Spinal cord (tissue), 10 donors: ENCODE results near the gene C6orf58. TPM values are rescaled to one million over a fixed set of nuclear protein-coding genes. Genes with fewer than 3 reads are reported as not detected.

ENCODE experiments used
- DNase-seq, 6 donors: peaks; one replicate each; pipeline versions ENCODE4 v3.0.0 to v3.0.0-alpha.2; 2013 to 2015; ENCODE audit warnings: low spot score in 6 of 6, low read depth in 4 of 6
- H3K27ac ChIP-seq: one replicate; pipeline ENCODE4 v1.5.1; 2013; ENCODE audit warnings: low read depth, low read length, control low read depth
- H3K27me3 ChIP-seq: one replicate; pipeline ENCODE4 v1.6.1; 2013; ENCODE audit warnings: low read length; ENCODE audit not compliant: control insufficient read depth, insufficient read depth
- H3K36me3 ChIP-seq: one replicate; pipeline ENCODE4 v1.6.1; 2013; ENCODE audit warnings: low read length; ENCODE audit not compliant: control insufficient read depth, insufficient read depth
- H3K4me1 ChIP-seq: one replicate; pipeline ENCODE4 v1.6.1; 2013; ENCODE audit warnings: low read length; ENCODE audit not compliant: control insufficient read depth, insufficient read depth
- H3K4me3 ChIP-seq: one replicate; pipeline ENCODE4 v1.5.1; 2013; ENCODE audit warnings: low read depth, low read length, control low read depth
- H3K9me3 ChIP-seq: one replicate; pipeline ENCODE4 v1.6.1; 2013; ENCODE audit warnings: low read length; ENCODE audit not compliant: control insufficient read depth, insufficient read depth
- WGBS: methylation state at CpG from one replicate; pipeline ENCODE4 v1.1.5; 2013; ENCODE audit warnings: missing lambda C conversion rate; ENCODE audit not compliant: insufficient coverage; 5-methylcytosine and 5-hydroxymethylcytosine counted together
- long read RNA-seq, 4 donors: transcript quantifications; one replicate each; lab custom pipeline, GENCODE V29; 2026
- polyA plus RNA-seq, 2 donors: library from polyadenylated mRNA; unstranded; fragments of 120-200 nt; gene quantifications; one replicate each; pipeline ENCODE4 v1.2.1, GENCODE V29; 2013; ENCODE audit not compliant: insufficient read length in 2 of 2
- total RNA-seq, 2 donors: library from RNA; depleted of rRNA in 1 of 2; stranded (reverse); fragments of 120-200 nt in 1 of 2; fragments of >200 nt in 1 of 2; gene quantifications; one replicate each; pipeline versions ENCODE4 v1.2.3 to v1.2.4, GENCODE V29; 2013 to 2014
- donor health status: healthy.

Gene C6orf58
- total RNA-seq (under 1 TPM in 1 of 2 donors, not detected in 1; 0.17 TPM), polyA plus RNA-seq (1 to 10 TPM; 1.2 to 1.6 TPM)
- long read RNA-seq, donor 1 = 0 reads
- long read RNA-seq, donor 2 = 0 reads
- long read RNA-seq, donor 3 = 0 reads
- long read RNA-seq, donor 4 = 0 reads

DNA sequence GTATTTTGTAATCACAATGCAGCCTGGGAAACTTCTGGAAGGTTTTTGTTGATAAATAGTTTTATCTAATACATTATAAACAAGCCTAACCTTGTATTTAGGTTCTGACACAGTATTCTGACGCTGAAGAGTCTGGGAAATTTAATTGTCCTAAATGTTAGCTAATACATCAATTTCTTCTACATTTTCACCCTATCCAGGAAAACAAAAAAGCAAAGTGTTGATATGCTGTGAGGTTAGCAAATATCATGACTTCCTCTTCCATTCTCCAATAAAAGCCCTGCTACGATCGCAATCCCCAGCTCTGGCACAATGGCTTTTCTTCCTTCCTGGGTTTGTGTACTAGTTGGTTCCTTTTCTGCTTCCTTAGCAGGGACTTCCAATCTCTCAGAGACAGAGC is at the start of gene C6orf58:
TSS of gene C6orf58 (plus strand) at position 301 of the 400 bp plus-strand sequence. CDS start at position 313, 12 bp downstream.
- Histone ChIP-seq H3K36me3 (no peaks in the 10 kb centered on the region), H3K27ac (no peak within 1 kb of the TSS), H3K4me3 (no peak within 1 kb of the TSS), H3K4me1 (no peaks in the 10 kb centered on the region), H3K27me3 (no peaks in the 10 kb centered on the region), H3K9me3 (no peaks in the 10 kb centered on the region)
- DNase-seq = no peak
- WGBS = no CpG with 5 or more reads among the region's 3 CpGs

- no peaks in the 10 kb centered on the region for H3K36me3 ChIP-seq
- no peak overlapping the region for H3K4me3 ChIP-seq
- H3K4me1 ChIP-seq = no peaks in the 10 kb centered on the region
- no peaks in the 10 kb centered on the region for H3K9me3 ChIP-seq
- H3K27ac ChIP-seq = no peak overlapping the region
- no peaks in the 10 kb centered on the region for H3K27me3 ChIP-seq
- WGBS = no CpG with 5 or more reads among the region's 1 CpG
- DNase-seq = no peak
Measured at GRCh38 chr6:127533011-127533410, 44.0 kb upstream of the C6orf58 start.

DNA sequence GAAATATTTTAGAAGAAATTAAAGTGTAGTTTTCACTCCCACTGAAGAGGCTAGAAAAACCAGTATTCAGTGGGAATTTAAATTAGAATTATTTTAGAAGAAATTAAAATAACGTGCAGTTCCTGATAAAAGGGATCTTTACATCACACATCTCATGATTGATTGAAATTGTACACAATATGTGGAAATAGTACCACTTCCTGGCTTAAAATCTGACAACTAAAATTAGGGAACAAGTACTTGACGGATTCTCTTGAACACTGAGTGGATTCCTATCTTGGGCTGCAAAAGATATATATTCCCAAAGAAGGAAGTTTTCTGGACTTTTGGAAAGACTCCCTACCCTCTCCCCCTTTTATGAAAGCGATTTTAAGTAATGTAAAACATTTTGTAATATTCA is 43.2 kb upstream of the C6orf58 start:
- Histone ChIP-seq H3K4me1 (no peaks in the 10 kb centered on the region), H3K9me3 (no peaks in the 10 kb centered on the region), H3K36me3 (no peaks in the 10 kb centered on the region), H3K27ac (no peak overlapping the region), H3K4me3 (no peak overlapping the region), H3K27me3 (no peaks in the 10 kb centered on the region)
- no CpG with 5 or more reads among the region's 3 CpGs for WGBS
- DNase-seq = no peak

DNA sequence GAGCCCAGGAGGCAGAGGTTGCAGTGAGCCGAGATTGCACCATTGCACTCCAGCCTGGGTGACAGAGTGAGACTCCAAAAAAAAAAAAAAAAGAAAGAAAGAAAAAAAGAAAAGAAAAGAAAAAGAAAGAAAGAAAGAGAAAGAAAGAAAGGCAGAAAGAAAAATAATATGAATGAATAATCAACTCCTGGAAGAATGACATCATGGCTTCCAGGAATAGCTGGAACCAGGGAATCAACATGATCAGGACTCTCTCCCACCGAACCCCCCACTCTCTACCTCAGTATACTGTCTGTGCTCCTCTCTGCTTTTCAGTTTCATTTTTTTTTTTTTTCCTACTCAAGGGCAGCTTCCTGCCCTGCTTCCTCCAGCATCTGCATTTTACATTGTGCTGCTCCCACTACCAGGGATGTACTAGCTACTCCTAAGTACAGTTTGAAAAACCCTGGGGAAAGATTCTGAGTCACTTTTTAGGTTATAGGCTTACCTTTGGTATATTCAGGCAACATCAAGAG is 38.2 kb upstream of the C6orf58 start:
- no peaks in the 10 kb centered on the region for H3K36me3 ChIP-seq
- no peak overlapping the region for H3K4me3 ChIP-seq
- no peak for DNase-seq
- H3K27me3 ChIP-seq = no peaks in the 10 kb centered on the region
- H3K4me1 ChIP-seq = no peaks in the 10 kb centered on the region
- 100% methylated on average over 1 of the region's 2 CpGs for WGBS
- H3K9me3 ChIP-seq = no peaks in the 10 kb centered on the region
- no peak overlapping the region for H3K27ac ChIP-seq

- Histone ChIP-seq H3K4me1 (no peaks in the 10 kb centered on the region), H3K27ac (no peak overlapping the region), H3K36me3 (no peaks in the 10 kb centered on the region), H3K27me3 (no peaks in the 10 kb centered on the region), H3K4me3 (no peak overlapping the region), H3K9me3 (no peaks in the 10 kb centered on the region)
- DNase-seq = peak in 2 of 6 donors; percentile 28 to 71
- no CpG with 5 or more reads among the region's 2 CpGs for WGBS
Measured at GRCh38 chr6:127539272-127539671, 37.7 kb upstream of the C6orf58 start.

DNA sequence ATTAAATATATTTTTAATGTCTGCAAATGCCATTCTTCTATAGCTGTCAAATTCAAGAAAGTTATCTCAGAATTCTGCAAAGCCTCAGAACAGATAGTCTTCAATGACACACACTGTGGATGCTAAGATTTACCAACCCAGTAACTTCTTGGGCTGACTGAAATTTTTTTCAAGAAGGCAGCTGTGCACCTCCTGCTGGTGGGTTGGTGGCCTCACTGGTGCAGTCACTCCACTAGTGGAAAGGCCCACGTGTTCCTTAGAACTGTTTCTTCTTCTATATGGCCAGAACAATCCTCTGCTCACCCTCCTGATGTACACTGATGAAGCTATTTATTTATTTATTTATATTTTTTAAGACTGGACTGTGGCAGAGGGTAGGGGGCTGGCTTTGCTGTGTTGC is 29.8 kb upstream of the C6orf58 start:
- no CpG with 5 or more reads among the region's 1 CpG for WGBS
- no peak overlapping the region for H3K4me3 ChIP-seq
- H3K9me3 ChIP-seq = no peaks in the 10 kb centered on the region
- DNase-seq = no peak
- H3K27me3 ChIP-seq = no peaks in the 10 kb centered on the region
- H3K4me1 ChIP-seq = no peaks in the 10 kb centered on the region
- H3K36me3 ChIP-seq = no peaks in the 10 kb centered on the region
- H3K27ac ChIP-seq = no peak overlapping the region

DNA sequence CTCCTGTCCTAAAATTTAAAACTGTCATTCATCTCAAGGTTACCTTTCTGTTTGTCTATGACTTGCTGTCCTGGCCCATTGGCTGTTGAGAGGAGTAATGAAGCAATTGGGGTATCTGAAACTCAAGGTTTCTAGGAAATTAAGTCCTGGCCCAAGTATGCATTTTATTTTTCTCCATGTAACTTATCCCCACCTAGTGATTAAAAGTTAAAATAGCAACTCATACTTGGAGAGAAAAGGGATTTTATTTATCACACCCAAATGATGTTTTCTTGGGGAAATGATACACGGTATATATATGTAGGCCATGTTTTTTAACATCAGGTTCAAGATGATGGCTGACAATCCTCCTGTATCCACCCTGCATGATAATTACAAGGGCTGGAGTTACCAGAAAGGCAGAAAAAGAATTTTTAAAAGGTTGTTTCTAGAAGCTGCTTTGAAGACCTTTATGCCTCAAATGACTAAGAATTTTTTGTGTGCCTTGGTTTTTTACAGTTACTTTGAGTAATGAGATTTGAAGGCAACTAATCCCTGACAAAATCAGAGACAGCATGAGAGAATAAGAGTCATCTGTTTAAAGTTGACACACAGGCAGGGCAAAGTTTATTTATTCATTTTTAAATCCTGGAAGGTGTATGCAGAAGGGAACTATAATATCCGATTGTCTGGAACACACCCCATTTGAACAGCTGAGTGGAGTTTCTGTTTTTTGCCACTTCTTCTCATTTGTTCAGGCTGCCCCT is 28.9 kb upstream of the C6orf58 start:
- Histone ChIP-seq H3K36me3 (no peaks in the 10 kb centered on the region), H3K4me3 (no peak overlapping the region), H3K9me3 (no peaks in the 10 kb centered on the region), H3K27me3 (no peaks in the 10 kb centered on the region), H3K27ac (no peak overlapping the region), H3K4me1 (no peaks in the 10 kb centered on the region)
- DNase-seq = peak in 2 of 6 donors; percentile 22 to 51
- WGBS = no CpG with 5 or more reads among the region's 2 CpGs

GRCh38 chr6:127550403-127550802 is 26.6 kb upstream of the C6orf58 start:
- no peak overlapping the region for H3K27ac ChIP-seq
- DNase-seq = no peak
- no peak overlapping the region for H3K4me3 ChIP-seq
- H3K27me3 ChIP-seq = no peaks in the 10 kb centered on the region
- H3K4me1 ChIP-seq = no peaks in the 10 kb centered on the region
- no peaks in the 10 kb centered on the region for H3K9me3 ChIP-seq
- no peaks in the 10 kb centered on the region for H3K36me3 ChIP-seq

DNA sequence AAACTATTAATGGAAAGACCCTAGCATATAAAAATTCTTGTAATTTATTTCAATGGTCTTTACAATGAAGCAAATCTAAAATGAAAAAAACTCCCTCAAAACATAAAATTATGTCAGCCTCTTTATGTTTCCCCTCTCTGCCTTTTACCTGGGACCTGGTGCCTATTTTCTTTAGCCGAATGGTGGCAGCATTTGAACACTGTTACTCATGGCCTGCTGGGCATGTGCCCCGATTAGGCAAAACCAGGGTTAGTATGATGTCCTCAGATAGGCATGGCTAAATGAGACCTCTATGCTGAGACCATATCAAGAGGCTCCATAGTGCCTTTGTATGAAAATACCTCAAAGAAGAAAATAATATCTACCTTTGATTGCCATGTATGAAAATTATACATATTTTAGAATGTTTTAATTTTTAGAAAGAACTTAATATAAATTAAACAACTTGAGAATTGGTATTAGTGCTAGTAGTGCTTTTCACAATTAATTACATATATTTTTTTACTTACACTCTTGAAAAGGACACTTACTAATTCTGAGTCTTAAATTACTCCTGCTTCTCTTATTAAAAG is 22.5 kb upstream of the C6orf58 start:
- Histone ChIP-seq H3K27ac (no peak overlapping the region), H3K9me3 (no peaks in the 10 kb centered on the region), H3K4me1 (no peaks in the 10 kb centered on the region), H3K27me3 (no peaks in the 10 kb centered on the region), H3K4me3 (no peak overlapping the region), H3K36me3 (no peaks in the 10 kb centered on the region)
- 50% methylated on average over 1 of the region's 2 CpGs for WGBS
- DNase-seq = peak in 2 of 6 donors; percentile 26 to 42

GRCh38 chr6:127561660-127562059 is 15.3 kb upstream of the C6orf58 start:
- H3K27me3 ChIP-seq = no peaks in the 10 kb centered on the region
- no peaks in the 10 kb centered on the region for H3K36me3 ChIP-seq
- no peak overlapping the region for H3K4me3 ChIP-seq
- no peaks in the 10 kb centered on the region for H3K4me1 ChIP-seq
- no CpG with 5 or more reads among the region's 1 CpG for WGBS
- no peak overlapping the region for H3K27ac ChIP-seq
- DNase-seq = no peak
- no peaks in the 10 kb centered on the region for H3K9me3 ChIP-seq
